ENCODE measurements around the gene STK32A.
"Not testable (repeated sequence)": the region's sequence is repeated elsewhere in the genome, so short reads cannot be mapped to it uniquely, and the experiment has no call there.

Gene STK32A

GRCh38 chr5:147234825-147235635 lies at the start of gene STK32A:
TSS of gene STK32A (plus strand) at chr5:147235026. CDS start at chr5:147239635, 4,609 bp downstream.
- peak; percentile 87 for DNase-seq

- DNase-seq: peak; percentile 42
These were observed 47.7 kb upstream of the STK32A start for GRCh38 chr5:147187099-147187540.

DNA sequence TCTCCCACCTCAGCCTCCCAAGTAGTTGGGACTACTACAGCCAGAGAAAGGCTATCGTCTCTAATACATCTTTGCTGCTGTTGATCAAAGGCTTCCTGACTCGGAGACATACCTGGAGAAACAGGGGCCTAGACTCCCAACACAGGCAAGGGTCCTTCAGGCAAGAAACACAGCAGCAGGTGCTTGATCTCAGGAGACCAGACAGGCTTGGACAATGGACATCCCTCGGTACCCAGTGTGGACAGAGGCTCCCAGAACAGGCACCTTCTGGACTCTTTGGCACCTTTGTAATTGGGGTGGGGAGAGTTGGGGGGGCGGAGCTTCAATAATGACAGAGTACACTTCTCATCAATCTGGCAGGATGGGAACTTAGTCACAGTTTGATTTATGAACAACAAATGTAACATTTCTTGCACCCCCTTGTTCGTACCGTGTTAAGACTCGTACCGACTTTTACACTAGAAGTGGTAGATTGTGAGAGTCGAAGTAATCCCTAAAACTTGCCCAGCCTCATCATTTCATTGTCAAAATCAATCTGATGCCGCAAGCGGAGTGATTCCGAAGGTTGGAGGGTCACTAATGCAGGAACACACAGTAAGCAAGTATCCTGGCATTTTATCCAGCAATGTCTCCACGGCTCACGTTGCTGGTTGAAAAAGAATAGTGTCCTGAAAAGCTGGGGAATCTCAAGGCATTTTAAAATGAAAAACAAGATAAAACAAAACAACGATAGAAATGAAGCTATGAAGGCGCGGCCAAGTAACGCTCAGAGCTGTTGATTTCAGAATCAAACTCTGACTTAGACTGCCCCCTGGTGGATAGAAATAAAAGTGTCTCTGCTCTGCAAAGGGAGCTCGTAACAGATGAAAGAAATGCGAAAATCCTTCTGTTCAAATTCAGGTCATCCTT lies 46.4 kb upstream of the STK32A start:
- peak; percentile 71 for DNase-seq

DNA sequence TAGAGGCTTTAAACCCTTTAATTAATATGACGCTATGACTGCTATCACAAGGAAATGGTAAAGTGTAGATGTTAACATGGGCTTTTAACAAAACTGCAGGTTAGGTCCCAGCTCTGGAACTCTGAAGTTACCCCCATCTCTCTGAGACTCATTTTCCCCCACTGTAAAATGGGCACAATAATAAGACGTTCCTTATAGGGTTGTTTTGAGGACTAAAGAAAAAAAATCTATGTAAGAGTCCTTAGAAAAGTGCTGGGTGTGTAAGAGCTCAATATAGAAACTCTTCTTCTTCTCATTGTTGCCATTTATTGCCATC lies 45.8 kb upstream of the STK32A start:
- no peak for DNase-seq

- DNase-seq: no peak
These were observed 44.5 kb upstream of the STK32A start for GRCh38 chr5:147190331-147190730.

GRCh38 chr5:147193123-147193522 lies 41.7 kb upstream of the STK32A start:
- DNase-seq: no peak

GRCh38 chr5:147200004-147200403 lies 34.8 kb upstream of the STK32A start:
- DNase-seq: no peak

DNA sequence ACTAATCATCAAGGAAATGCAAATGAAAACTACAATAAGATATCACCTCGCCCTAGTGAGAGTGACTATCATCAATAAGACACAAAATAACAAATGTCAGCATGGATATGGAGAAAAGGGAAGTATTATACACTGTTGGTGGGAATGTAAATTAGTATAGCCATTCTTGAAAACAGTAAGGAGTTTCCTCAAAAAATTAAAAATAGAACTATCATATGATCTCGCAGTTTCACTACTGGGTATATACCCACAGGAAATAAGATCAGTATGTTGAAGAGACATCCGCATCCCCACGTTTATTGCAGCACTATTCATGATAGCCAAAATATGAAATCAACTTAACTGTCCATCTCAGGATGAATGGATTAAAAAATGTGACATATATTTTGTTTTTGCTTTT lies 31.6 kb upstream of the STK32A start:
- no peak for DNase-seq

- no peak for DNase-seq
These were observed 30.2 kb upstream of the STK32A start for GRCh38 chr5:147204576-147204975.

GRCh38 chr5:147208134-147208533 lies 26.7 kb upstream of the STK32A start:
- DNase-seq: no peak

DNA sequence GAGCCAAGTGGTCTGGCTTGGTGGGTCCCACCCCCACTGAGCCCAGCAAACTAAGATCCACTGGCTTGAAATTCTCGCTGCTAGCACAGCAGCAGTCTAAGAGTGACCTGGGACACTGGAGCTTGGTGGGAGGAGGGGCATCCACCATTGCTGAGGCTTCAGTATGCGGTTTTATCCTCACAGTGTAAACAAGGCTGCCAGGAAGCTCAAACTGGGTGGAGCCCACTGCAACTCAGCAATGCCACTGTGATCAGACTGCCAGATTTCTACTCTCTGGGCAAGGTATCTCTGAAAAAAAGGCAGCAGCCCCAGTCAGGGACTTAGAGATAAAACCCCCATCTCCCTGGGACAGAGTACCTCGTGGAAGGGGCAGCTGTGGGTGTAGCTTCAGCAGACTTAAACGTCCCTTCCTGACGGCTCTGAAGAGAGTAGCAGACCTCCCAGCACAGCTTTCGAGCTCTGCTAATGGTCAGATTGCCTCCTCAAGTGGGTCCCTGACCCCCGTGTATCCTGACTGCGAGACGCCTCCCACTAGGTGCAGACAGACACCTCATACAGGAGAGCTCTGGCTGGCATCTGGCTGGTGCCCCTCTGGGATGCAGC lies 18.2 kb upstream of the STK32A start:
- DNase-seq: no peak

DNA sequence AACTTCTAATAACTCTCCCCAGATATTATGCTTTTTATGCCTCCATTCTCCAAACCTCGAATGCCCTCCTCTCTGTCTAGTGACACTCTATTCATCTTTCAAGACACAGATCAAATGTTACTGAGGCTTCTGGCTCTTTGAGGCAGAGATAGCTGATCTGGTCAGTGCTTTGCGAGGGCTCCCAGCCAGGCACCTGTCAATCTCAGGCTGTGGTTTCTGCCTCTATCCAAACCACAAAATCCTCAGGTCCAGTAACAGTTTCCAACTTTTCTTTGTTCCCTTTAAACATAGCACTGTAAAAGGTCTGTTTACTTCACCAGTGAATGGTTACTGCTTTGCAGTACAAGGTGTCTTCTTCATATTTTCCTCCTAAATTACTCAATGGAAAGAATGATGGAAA lies 11.5 kb upstream of the STK32A start:
- no peak for DNase-seq

- peak; percentile 44 for DNase-seq
These were observed 10.7 kb upstream of the STK32A start for GRCh38 chr5:147223948-147224791.

DNA sequence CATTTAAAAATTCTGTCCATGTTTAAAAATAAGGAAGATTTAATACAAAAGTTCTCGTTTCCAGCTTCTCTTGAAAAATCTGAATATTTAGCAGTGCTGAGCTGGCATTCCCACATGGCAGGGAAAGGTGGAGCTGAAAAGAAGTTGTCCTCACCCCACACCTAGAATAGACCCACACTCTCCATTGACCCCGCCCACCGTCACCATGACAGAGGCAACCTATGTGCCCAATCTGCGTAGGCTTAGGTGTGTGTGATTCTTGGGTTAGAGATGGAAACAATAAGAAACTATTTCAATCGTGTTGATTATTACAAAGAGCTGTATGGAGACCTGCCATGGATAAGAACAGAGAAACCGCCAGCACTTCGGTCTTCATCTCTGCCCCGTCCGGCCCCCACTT lies 8.9 kb upstream of the STK32A start:
- no peak for DNase-seq

DNA sequence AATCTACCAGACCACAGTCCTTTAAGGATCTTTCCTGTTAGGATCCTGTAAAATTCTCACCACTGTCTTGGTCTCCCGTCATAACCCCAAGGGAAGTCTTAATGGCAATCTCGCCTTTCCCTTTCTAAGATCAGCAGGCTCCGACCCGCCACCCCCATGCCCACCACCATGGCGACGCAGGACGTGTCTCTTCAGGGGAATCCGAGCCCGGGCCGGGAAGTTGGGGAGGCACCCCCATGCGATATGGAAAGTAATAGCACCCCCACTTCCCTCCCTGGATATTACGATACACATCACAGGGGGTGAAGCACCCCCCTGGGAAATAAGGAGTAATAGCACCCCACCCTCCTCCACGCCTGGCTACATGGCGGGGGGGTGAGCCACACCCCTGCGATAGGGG lies 8.3 kb upstream of the STK32A start:
- DNase-seq: no peak

GRCh38 chr5:147234239-147234824 lies 494 bp upstream of the STK32A start:
- no peak for DNase-seq

DNA sequence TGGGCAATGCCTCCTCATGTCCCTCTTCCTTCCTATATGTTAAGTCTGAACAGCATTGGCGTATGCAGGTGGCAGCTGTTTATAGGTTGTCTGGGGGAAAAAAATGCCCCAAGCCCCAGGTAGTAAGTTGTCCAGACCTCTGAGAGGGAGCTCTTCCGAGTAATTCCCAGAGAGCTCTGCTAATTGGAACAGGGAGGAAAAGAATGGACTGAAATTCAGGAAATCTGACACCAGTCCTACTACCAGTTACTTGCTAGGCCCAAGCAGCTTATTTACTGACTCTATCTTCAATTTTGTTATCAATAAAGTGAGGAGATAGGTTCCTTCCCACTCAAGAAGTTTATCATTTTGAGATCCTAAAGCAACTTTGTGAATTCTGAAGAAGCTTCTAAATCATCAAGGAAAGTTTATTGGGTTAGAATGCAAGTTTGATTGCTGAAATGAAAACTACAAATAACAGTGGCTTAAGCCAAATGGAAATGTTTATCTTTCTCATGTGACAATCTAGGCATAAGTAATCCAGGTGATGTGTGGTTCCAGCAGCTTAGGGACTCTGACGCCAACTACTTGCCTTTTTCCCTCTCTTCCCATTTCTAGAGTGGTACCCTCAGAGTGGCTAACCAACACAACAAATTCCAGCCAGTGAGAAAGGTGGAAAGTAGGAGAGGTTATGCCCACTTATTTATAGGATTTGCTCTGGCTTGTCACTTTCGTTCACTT lies 5.6 kb downstream of the STK32A start:
- DNase-seq: no peak

DNA sequence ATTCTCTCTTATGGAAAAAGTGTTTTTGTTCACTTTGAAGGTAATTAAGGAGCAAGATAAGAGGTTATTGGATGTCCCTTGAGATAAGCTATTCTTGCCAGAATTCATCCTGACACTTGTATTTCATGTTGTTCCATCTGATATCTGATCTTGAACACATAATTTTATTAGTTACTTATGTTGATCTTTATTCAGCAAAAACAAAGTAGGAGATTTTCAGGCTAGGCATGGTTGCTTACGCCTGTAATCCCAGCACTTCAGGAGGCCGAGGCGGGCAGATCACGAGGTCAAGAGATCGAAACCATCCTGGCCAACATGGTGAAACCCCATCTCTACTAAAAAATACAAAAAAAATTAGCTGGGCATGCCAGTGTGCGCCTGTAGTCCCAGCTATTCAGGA lies 8.4 kb downstream of the STK32A start:
- DNase-seq: not testable (repeated sequence)

GRCh38 chr5:147245381-147246165 lies 10.7 kb downstream of the STK32A start:
- no peak for DNase-seq

GRCh38 chr5:147248561-147248960 lies 13.7 kb downstream of the STK32A start:
- DNase-seq: no peak

DNA sequence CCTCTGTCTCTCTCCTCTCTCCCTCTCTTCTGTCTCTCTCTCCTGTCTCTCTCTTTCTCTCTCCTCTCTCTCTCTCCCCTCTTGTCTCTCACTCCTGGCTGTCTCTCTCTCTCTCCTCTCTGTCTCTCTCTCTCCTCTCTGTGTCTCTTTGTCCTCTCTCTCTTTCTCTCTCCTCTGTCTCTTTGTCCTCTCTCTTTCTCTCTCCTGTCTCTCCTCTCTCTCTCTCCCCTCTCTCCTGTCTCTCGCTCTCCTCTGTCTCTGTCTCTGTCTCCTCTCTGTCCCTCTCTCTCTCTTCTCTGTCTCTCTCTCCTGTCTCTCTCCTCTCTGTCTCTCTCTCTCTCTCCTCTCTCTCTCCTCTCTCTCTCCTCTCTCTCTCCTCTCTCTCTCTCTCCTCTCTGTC lies 25.0 kb downstream of the STK32A start:
- DNase-seq: no peak
